HG02798 (cell line): Measurements from ENCODE around the gene RNF144B.
"Not testable (repeated sequence)": the region's sequence is repeated elsewhere in the genome, so short reads cannot be mapped to it uniquely, and the experiment has no call there.

Experiments
- ATAC-seq: cut with Tn5 transposase; IDR thresholded peaks from one replicate; pipeline ENCODE4 v1.9.1; 2021; ENCODE audit warnings: mild to moderate bottlenecking; ENCODE audit not compliant: unreplicated experiment, poor library complexity

The RNF144B gene

DNA sequence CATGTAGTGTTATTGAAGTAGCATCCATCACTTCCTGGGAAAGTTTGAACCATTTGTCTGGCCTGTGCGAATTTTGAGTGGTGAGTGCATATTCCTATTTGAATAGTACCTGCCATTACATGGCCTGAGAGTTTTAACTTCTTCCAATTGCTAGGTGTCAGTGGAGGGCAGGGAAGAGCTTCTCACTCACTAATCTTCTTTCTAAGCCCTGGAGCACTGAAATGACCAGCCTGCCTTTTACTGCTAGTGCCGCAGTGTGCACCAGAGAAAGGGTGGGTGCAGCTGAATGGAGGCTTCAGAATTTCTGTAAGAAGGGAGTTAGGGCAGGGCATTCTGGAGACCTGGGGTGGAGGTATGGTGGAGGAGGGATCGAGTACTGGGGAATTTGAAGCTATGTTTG is 45.5 kb downstream of the RNF144B start:
- no peak for ATAC-seq

DNA sequence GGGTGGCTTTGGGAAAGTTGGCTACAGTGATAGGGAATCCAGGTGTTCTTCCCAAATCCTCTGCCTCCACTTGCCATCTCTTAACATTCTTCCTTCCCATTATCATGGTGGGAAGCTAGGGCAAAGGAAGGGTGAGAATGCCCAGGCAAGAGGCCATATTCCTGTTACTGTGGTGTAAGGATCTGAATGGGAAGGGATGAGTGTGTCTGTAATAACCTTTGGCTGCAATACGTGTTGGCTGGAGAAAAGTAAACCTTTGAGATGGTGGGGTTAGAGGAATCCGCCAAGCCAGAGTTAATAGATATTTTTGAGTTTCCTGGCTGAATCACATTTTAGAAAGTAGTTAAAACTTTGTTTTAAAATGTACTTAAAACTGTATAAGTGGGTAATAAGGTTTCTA is 45.9 kb downstream of the RNF144B start:
- no peak for ATAC-seq

DNA sequence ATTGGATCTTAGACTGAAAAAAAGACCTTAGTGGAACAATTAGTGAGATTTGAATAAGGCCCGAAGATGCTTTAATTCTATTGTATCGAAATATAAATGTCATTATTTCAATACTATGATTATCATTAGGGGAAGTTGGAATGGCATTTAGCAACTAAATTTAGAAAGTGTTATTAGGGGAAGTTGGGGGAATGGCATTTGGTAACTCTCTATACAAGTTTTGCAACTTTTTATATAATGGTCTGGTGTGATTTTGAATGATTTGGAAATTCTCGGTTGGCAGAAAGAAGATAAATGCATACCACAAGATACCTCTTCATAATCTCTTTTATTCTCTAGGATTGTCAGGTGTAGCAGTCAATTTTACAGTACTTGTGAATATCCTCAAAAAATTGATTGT is 49.2 kb downstream of the RNF144B start:
- no peak for ATAC-seq

DNA sequence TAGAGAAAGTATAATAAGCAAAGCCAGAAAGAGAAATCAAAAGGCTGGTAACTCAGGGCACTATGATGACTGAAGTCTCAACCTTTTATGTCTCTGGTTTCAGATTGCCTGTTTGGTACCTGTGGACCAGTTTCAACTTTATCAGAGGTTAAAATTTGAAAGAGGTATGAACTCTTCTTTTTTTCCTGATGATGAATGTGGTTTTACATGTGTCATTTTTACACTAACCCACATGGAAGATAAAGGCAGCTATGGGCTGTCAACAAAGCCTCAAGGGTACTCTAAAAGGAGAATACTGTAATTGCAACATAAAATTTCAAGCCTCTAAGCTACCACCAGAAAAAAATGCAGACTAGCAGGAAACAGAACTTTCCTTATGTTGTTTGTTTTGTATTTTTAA is 52.4 kb downstream of the RNF144B start:
- no peak for ATAC-seq

DNA sequence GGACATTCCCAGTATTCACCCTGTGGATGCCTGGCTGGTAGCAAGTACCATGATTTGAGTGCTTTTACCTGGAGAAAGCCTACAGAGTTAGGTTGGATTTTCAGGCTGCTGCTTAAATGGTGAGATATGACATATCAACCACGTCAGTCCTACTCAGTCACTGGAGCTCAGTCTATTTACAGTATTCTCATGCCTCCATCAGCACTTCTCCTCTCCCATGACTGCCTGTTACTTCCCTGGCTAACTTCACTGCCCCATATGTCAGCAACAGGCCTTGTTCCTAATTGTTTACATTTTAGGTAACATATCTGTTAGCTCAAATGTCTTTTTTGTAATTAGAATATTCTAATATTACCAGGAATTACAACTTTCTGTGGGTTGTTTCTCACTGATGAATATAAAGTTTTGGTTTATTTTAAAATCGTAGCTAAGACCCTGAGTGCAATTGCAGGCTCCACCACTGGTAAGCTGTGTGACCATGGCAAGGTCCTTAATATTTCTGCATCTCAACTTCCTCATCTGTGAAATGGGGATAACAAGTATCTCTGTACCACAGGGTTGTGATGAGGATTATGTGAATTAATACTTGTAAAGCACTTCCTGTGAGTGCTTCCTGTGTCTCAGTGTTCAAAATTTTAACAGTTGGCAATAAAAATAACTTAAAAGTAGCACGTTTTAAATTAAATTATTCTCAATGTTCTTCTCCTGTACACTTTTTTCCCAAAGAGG is 54.3 kb downstream of the RNF144B start:
- no peak for ATAC-seq

DNA sequence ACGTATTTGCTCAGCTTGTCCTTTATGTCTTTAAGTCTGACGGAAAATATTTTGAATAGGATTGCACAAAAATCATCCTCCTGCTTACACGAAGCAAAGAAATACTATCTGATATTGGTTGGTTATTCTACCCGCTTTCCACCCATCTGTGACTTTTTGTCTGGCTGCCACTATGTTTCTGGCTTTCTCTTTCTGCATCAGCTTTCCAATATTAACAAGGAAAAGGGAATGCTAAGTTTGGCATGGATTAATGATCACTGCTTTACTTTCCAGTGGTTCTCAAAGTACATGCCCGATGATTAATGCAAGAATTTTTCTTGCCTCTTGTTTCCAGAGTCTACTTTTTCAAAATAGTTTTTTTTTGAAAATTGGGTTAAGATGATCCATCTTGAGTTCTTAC is 57.0 kb downstream of the RNF144B start:
- no peak for ATAC-seq

DNA sequence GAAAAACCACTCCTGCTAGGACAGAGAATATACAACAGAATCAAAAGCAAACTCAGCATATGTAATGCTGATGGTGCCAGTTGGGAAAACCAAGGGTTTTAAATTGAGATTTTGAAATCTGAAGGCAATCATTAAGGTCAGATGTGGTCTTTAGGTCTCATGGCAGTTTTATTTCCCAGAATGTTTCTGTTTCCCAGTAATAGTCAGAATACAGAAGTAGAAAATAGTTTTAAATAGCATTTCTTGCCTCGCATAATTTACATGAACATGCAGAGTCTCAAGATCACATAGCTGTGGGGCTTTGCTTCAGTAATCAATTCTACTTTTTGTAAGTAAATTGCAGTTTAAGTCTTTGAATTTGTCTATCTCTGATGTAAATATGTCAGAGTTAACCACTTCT is 58.1 kb downstream of the RNF144B start:
- ATAC-seq = no peak

DNA sequence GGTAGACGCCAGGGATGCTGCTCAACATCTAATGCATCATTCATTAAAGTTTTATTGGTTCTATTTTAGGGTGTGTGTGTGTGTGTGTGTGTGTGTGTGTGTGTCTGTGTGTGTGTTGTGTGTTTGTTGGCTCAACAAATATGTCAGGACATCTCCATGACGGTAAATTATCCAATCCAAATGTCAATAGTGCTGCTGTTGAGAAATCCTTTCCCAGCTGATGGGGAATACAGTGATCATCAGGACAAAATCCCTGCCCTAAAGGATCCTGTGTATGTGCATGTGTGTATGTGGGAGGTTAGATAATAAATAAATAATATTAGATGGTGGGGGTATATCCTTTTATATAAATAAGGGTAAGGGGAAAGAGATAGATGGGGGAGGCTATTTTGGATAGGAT is 59.6 kb downstream of the RNF144B start:
- ATAC-seq = no peak

DNA sequence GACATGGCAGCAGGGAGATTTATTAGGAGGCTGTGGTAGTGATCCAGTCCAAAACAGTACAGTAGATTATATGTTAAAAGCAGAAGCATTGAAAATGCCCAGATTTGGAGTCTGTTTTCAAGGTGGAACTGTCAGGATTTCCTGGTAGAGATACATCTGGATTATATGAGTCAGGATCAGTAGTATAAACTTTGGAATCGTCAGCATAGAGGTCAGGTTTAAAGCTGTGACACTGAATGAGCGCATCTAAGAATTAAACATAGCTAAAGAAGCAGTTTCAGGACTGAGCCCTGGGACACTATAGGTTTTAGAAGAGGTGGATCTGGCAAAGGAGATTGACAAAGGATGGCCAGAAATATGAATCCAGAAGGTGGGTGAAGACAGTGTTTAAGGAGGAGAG is 60.4 kb downstream of the RNF144B start:
- ATAC-seq = no peak

DNA sequence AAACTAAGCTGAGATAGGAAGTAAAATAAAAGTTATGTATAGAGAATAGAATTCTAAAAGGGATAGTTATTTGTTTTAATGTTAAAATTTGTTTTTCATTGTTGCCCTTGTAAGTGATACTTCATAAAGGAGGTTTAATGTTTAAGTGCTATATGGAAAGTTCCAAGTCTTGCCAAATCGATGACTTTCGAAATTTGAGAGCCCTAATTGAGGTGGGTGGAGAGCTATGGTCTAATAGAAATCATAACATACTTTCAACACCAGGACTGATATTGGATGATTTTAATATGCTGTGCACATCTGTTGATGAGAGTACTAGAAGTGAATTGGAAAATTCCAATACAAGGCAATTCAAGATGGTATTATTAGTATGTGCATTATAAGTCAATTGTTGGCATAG is 64.6 kb downstream of the RNF144B start:
- no peak for ATAC-seq

DNA sequence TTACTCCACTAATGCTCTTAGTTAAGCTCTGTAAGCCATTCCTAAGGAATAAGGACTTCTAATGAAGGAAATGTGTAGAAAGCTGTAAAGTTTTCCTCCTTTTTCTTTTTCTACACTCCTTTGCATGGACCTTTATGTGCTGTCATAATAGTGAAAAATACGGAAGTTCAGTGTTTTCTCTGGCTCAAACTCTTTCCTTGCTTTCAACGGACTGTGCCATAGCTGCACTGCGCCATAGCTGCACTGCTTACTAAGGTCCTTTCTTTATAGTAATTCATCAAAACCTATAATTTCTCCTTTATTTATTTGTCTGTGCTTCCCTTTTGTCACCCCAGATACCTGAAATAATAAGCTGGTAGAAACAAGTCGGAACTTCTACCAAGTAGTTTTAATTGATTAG is 67.3 kb downstream of the RNF144B start:
- ATAC-seq = no peak

DNA sequence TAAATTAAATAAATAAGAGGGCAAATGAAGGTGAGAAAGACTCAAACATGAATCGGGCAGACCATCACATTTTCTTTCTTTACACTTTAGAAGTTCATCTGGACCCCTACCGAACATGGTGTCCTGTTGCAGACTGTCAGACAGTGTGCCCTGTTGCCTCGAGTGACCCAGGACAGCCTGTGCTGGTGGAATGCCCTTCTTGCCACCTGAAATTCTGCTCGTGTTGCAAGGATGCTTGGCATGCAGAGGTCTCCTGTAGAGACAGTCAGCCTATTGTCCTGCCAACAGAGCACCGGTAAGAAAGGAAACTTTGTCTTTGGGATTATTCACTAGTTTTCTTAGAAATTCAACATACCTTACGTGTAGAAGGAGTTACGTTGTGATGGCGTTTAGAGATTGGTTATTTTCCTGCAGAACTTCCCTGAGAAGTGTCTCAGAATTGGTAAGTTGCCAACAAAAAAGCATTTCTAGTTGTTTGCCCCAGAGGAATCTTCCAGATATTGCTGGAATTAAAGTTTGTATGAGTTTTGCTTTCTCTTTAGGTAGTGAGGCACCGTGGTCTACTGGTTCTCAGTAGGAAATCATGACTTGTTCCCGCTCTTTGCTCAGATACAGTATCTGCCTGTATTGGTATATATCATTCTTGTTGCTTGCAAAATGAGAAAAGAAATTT is 70.1 kb downstream of the RNF144B start:
- no peak for ATAC-seq

DNA sequence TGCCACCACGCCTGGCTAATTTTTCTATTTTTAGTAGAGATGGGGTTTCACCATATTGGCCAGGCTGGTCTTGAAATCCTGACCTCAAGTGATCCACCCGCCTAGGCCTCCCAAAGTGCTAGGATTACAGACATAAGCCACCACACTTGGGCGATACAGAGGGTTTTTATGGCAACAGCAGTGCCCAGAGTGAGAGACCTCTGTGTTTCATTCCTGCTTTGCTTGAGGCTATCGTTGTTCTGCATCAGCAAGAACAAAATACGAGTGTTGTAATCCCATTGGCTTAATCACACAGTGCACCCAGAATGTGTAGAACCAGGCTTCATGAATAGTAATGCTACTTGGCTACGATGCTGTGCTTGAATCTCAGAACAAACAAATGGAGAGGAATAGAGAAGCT is 70.9 kb downstream of the RNF144B start:
- not testable (repeated sequence) for ATAC-seq

DNA sequence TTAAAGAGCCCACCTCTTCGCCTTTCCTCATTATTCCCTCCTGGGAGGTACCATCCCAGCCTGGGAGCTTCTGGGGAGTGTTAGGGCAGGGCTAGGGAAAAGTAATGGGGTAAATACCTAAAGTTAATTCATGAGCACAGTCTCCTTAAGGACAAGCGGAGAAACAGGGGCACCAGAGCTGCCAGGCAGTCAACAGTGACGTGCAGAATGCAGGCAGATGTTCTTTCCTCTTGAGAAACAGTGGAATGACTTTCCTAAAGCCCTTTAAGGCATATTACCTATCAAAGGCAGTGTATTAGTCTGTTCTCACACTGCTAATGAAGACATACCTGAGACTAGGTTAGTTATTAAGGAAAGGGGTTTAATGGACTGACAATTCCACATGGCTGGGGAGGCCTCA is 76.3 kb downstream of the RNF144B start:
- ATAC-seq = no peak

DNA sequence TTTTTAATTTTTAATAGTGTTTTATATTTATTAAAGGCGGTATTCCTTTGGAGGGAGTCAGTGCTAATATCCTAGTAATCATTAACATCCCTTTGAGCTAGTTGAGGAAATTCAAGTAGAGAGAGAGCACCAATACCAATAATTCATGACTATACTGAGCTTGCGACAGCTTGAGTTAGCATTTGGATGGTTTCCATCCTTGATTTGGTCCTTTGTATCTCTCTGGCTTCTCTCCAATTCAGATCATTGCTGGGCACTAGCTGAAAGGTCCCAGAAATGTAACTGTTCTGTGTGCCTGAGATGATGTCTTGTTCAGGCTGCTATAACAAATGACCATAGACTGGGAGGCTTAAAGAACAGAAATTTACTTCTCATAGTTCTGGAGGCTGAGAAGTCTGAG is 77.0 kb downstream of the RNF144B start:
- no peak for ATAC-seq

DNA sequence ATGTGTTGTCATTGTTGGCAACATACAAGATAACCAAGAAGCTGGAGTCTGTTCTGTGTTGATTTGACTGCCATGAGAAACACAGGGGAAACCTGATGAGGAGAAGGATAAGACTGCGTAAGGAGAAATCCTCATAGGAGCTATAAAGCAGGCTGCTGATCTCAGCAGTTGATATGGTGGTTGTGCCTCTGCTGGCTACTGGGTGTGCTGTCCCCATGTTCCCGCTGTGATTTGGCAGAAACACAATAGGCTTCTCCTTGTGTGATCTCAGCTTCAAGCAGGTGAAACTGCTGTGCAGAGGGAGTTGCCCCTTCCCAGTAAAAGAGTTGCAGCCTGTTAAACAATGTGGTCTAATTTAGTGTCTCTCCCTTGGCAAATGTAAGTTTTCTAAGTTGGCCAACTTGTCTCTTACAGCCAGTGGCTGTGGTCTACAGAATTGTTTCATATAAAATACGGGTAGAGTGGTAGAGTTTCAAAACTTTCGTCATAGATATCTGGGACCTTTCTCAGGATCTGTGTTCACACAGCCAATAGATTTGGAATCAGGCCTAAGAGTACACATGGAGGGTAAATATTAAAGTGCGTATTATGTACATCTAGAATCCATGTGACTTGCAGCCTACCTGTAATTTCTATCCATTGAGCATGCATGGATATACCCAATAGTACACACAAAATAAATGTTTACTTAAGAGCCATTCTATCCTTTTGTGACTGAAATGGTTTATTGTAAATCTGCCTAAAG is 78.4 kb downstream of the RNF144B start:
- ATAC-seq = no peak

DNA sequence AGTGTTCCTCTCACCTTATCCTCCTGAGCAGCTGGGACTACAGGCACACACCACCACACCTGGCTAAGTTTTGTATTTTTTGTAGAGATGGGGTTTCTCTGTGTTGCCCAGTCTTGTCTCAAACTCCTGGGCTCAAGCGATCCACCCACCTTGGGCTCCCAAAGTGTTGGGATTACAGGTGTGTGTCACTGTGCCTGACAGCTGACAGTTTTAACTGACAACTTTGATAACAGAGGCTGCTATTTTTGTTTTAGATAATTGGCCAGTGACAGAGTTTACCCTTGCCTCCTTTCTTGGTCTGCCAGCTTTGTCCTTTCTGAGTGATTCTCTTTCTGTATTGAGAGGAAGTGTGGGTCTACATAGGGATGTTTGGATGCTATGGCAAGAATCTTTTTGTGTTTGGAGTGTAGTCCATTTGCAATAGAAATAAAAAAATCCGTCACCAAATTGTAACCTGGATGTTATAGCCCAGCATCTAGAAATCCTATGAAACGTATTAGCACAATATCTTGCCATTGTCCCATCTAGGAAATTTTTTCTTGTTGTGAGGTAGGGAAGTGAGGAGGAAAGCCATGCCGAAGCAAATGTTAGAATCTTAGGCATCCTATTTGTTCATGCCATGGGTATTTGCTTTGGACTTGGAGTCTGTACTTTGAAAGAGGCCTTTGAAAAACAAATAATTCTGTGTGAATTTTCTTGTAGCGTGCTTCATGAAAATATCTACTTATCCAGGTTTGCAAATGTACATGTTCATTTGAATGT is 80.8 kb downstream of the RNF144B start:
- no peak for ATAC-seq

DNA sequence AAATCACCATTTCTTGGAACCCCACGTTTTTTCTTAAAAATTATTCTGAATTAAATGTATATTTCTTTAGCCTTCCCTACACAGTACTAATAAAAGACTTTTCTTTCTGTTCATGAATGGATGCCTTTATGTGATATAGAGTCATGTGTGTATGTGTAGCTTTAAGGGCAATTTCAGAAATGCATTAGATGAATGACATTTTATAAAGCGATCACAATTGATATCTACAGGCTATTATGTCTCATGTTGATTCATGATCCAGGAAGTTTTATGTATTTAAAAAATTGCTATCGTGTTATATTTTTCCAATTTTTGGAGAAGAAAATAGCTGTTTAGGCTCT is 81.3 kb downstream of the RNF144B start:
- ATAC-seq = no peak

DNA sequence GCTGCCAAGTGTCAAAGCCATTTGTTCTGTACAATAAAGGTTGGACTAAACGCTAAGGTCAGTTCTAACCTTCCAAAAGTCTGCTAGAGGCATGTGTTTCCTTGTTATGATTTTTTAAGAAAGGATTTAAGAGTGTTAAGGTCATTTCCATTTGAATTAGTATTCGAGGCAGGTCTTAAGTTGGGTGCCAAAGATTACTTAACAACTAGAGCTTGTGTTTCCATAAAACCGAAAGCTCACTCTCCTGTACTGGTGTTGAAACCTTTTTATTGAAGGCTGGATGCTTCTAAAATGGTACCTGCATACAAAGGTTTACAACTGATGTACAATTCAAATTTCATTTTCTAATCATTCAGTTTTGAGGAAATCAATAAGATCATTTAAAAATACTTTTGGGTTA is 82.4 kb downstream of the RNF144B start:
- no peak for ATAC-seq

DNA sequence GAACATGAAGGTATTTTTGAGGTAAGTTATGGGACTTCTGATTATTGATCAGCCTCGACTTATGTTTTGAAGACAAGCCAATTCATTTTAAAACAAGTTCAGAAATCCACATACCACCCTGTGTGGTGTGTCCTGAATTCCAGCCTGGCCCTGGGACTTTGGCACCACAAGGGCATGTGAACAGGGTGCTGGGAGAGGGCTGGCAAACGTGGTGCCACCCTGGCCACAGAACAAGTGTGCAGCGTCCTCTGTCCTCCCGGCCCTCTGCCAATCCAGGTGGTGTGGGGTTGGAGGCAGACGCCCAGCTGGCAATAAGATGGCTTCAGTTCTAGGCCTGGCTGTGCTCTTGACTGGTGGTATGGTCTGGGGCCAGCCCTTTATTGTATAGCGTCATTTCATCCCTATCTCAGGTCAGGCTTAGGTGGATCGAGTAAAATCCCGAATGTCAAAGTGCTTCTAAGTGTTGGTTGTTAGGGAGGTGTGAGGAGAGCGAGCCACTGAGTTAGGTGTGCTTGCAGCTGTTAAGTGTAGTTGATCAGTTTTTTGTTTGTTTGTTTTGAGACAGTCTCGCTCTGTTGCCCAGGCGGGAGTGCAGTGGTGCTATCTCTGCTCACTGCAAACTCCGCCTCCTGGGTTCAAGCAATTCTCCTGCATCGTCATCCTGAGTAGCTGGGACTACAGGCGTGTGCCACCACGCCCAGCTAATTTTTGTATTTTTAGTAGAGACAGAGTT is 84.2 kb downstream of the RNF144B start:
- ATAC-seq = no peak
